ENCODE data around the gene MLLT3.

The MLLT3 gene

DNA sequence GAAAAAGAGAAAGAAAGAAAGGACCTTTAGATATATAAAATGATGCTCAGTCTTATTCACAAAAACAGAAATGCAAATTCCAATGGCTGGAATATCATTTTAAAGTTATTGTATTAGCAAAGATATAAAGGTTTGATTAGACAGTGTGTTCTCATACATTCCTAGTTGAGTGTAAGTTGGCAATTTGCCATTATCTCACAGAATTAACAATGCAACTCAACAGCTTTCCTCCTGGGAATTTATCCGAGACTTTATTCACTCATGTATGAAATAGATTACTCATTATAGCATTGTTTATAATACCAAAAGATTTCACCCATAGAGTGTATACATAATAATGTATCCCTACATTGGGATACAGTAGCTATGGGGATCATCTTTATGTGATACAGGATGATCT lies 27.1 kb upstream of the MLLT3 start:
- no peak for DNase-seq
- Histone ChIP-seq H3K27me3 (no peaks in the 10 kb centered on the region), H3K9me3 (no peaks in the 10 kb centered on the region), H3K4me3 (ENCODE audit: low read depth, low read length) (no peak overlapping the region), H3K36me3 (no peaks in the 10 kb centered on the region), H3K4me1 (peaks cover 2% of the 10 kb centered on the region)
- TF ChIP-seq, protein P1, sequence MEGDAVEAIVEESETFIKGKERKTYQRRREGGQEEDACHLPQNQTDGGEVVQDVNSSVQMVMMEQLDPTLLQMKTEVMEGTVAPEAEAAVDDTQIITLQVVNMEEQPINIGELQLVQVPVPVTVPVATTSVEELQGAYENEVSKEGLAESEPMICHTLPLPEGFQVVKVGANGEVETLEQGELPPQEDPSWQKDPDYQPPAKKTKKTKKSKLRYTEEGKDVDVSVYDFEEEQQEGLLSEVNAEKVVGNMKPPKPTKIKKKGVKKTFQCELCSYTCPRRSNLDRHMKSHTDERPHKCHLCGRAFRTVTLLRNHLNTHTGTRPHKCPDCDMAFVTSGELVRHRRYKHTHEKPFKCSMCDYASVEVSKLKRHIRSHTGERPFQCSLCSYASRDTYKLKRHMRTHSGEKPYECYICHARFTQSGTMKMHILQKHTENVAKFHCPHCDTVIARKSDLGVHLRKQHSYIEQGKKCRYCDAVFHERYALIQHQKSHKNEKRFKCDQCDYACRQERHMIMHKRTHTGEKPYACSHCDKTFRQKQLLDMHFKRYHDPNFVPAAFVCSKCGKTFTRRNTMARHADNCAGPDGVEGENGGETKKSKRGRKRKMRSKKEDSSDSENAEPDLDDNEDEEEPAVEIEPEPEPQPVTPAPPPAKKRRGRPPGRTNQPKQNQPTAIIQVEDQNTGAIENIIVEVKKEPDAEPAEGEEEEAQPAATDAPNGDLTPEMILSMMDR (IDR thresholded peaks at IDR 0.05; ENCODE audit: low read depth, low read length) = no peak

GRCh38 chr9:20646656-20647055 lies 24.4 kb upstream of the MLLT3 start:
- no peaks in the 10 kb centered on the region for H3K9me3 ChIP-seq
- H3K27me3 ChIP-seq = no peaks in the 10 kb centered on the region
- H3K4me1 ChIP-seq = peaks cover 7% of the 10 kb centered on the region
- H3K36me3 ChIP-seq = no peaks in the 10 kb centered on the region
- H3K4me3 ChIP-seq (ENCODE audit: low read depth, low read length) = no peak overlapping the region
- DNase-seq = no peak
- TF ChIP-seq, protein P1 (IDR thresholded peaks at IDR 0.05; ENCODE audit: low read depth, low read length) = no peak

DNA sequence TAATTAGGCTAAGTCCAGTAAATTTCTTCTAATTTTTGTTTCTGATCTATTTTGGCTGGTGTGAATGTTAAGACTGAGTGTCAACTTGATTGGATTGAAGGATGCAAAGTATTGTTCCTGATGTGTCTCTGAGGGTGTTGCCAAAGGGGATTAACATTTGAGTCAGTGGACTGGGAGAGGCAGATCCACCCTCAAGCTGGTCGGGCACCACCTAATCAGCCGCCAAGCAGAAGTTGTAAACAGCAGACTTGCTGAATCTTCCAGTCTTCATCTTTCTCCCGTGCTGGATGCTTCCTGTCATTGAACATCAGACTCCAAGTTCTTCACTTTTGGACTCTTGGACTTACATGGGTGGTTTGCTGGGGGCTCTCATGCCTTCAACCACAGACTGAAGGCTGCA lies 21.4 kb upstream of the MLLT3 start:
- Histone ChIP-seq H3K9me3 (no peaks in the 10 kb centered on the region), H3K27me3 (no peaks in the 10 kb centered on the region), H3K4me1 (peaks cover 22% of the 10 kb centered on the region), H3K36me3 (no peaks in the 10 kb centered on the region), H3K4me3 (ENCODE audit: low read depth, low read length) (no peak overlapping the region)
- TF ChIP-seq, protein P1 (IDR thresholded peaks at IDR 0.05; ENCODE audit: low read depth, low read length) = no peak
- DNase-seq = no peak

DNA sequence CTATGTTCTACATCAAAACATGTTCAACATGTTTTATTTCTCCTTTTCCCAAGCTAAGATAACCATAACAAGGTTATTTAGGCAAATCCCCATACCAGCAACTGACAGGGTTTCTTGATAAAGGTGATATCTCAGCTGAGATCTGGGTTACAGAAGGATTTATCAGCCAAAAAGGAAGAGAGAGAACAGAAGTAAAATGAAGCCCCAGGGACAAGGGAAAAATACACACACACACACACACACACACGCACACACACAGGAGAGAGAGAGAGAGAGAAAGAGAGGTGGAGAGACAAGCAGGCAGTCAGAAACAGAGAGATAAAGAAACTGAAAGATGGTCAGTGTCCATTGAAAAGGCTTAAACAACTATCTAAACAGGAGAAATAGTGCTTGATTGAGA lies 19.7 kb upstream of the MLLT3 start:
- Histone ChIP-seq H3K36me3 (no peaks in the 10 kb centered on the region), H3K27me3 (no peaks in the 10 kb centered on the region), H3K4me1 (peaks cover 22% of the 10 kb centered on the region), H3K9me3 (no peaks in the 10 kb centered on the region), H3K4me3 (ENCODE audit: low read depth, low read length) (no peak overlapping the region)
- no peak for DNase-seq
- TF ChIP-seq, protein P1 (IDR thresholded peaks at IDR 0.05; ENCODE audit: low read depth, low read length) = no peak

DNA sequence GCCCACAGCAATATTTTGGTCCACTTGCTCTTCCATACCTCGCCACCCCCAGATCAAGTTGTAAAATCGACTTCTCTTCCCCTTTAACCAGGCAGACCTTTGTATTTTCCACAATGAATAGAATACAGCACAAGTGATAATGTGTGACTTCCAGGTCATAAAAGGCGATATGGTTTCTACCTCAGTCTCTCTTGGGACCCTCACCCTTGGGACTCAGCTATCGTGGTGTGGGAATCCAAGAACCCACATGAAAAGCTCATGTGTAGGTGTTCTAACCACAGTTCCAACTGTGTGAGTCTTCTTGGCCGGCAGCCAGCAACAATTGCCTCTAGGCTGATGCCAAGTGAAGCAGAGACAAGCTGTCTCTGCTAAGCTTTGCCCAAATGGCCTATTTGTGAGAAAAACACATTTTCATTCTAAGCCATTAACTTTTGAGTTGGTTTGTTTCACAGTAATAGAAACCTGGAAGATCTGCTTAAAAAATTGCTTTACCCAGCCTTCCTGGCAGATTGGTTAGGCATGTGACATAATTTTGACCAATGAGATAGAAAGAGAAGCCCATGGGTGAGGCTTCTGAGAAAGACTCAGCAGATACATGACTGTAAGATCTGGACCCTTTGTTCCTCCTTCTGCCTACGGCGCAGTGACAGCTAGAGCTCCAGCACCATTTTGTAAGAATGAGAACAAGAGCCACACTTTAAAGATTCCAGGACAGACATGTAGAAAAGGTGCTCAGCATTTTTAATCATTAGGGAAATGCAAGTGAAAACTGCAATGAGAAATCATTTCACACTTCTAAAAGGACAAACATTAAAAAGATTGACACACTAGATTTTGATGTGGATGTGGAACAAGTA lies 18.3 kb upstream of the MLLT3 start:
- TF ChIP-seq, protein P1 (IDR thresholded peaks at IDR 0.05; ENCODE audit: low read depth, low read length) = no peak
- Histone ChIP-seq H3K4me1 (peaks cover 22% of the 10 kb centered on the region), H3K27me3 (no peaks in the 10 kb centered on the region), H3K36me3 (no peaks in the 10 kb centered on the region), H3K9me3 (no peaks in the 10 kb centered on the region), H3K4me3 (ENCODE audit: low read depth, low read length) (no peak overlapping the region)
- DNase-seq = peak; percentile 91

DNA sequence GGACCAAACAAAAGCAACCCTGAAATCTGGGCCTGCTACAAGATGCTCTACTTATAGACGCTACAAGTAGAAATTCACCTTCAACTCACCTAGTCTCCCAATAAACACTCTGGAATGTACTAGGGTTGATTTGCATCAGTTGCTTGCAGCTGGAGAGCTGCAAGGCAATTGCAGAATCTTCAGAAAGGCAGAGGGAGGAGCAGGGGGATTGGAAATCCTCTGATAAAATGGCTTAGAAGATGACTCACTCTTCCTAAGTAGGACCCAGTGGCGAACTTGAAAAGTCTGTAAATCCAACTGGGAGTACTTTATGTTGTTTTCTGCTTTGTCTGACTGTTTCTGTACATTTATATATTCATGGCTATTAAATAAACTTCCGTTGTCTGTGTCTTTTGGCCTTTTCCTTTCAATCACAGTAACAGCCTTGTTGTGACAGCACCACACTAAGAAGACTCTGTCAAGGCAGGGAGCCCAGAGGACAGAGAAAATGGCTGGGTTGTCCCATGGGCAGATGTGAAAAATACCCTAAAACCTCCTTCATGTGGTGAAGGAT lies 14.7 kb upstream of the MLLT3 start:
- TF ChIP-seq, protein P1 (IDR thresholded peaks at IDR 0.05; ENCODE audit: low read depth, low read length) = no peak
- no peaks in the 10 kb centered on the region for H3K27me3 ChIP-seq

More for the DNA sequence above, 14.7 kb upstream of the MLLT3 start:
- Histone ChIP-seq H3K4me1 (peaks cover 18% of the 10 kb centered on the region), H3K4me3 (ENCODE audit: low read depth, low read length) (no peak overlapping the region), H3K9me3 (no peaks in the 10 kb centered on the region), H3K36me3 (no peaks in the 10 kb centered on the region)
- DNase-seq = no peak

Measured in BE2C (cell line).